Mucosa of rectum (tissue), 2 donors: ENCODE measurements around the gene IL1RAPL1.

Source experiments
- H3K27ac ChIP-seq, 2 donors: one replicate each; pipeline ENCODE4 v1.7.0; 2013; ENCODE audit warnings: inconsistent platforms in 2 of 2, low read depth in 2 of 2, low read length in 2 of 2
- H3K27me3 ChIP-seq, 2 donors: one replicate each; pipeline ENCODE4 v1.7.0; 2013; ENCODE audit warnings: low read length in 2 of 2; ENCODE audit not compliant: control insufficient read depth in 2 of 2, insufficient read depth in 2 of 2
- H3K36me3 ChIP-seq, 2 donors: one replicate each; pipeline ENCODE4 v1.7.0; 2013; ENCODE audit warnings: low read length in 2 of 2; ENCODE audit not compliant: control insufficient read depth in 2 of 2, insufficient read depth in 2 of 2
- H3K4me1 ChIP-seq, 2 donors: one replicate each; pipeline ENCODE4 v1.7.0; 2013; ENCODE audit warnings: low read length in 2 of 2, mild to moderate bottlenecking in 1 of 2; ENCODE audit not compliant: control insufficient read depth in 2 of 2, insufficient read depth in 2 of 2
- H3K4me3 ChIP-seq, 2 donors: one replicate each; pipeline ENCODE4 v1.7.0; 2013; ENCODE audit warnings: low read length in 2 of 2
- H3K9ac ChIP-seq, 2 donors: one replicate each; pipeline ENCODE4 v1.7.0; 2013; ENCODE audit warnings: low read length in 2 of 2, low read depth in 1 of 2, mild to moderate bottlenecking in 1 of 2
- H3K9me3 ChIP-seq, 2 donors: one replicate each; pipeline ENCODE4 v1.7.0; 2013; ENCODE audit warnings: low read length in 2 of 2; ENCODE audit not compliant: control insufficient read depth in 2 of 2
- donor health status: healthy.
- donor health status: Normal muscosa, but diverticular disease.

IL1RAPL1 gene

DNA sequence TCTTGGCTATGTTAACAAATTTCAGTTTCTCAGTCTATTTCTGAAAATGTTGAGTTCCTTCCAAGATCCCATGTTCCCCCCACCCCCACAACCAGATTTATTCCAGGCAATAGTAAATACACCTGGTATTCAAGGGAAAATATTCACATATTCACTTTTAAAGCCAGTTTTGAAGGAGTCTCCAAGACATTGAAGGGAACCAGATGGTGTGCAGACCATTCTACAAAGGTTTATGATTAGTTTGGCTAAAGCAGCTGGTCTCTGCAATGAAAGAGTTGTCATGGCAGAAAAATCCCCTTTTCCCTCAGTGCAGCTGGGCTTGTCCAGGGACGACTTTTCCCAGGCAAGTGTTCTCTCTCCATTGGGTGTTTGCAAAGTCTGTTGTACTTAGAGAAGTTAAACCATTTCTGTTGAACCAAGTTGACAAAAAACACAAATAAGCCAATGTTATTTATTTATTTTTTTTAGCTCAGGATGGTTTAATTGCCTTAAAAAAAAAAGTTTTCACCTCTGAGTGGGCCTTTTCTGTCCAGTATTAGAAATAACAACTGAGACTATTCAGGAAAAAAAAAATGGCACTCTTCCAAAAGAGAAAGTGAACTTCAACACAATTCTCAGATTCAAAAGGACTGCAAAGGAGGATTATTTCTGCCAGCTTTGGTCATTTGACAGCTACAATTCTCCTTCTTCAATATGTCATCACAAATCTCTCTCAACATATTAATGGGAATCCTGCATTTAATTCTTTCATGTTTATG lies 410.6 kb downstream of the IL1RAPL1 start:
- no peak overlapping the region for H3K27ac ChIP-seq
- no peaks in the 10 kb centered on the region for H3K9me3 ChIP-seq
- no peaks in the 10 kb centered on the region for H3K4me1 ChIP-seq
- H3K4me3 ChIP-seq: no peak overlapping the region
- no peak overlapping the region for H3K9ac ChIP-seq
- H3K27me3 ChIP-seq: no peaks in the 10 kb centered on the region
- H3K36me3 ChIP-seq: no peaks in the 10 kb centered on the region

GRCh38 chrX:28998609-28999135 lies 411.4 kb downstream of the IL1RAPL1 start:
- Histone ChIP-seq H3K27ac (no peak overlapping the region), H3K9me3 (no peaks in the 10 kb centered on the region), H3K27me3 (no peaks in the 10 kb centered on the region), H3K36me3 (no peaks in the 10 kb centered on the region), H3K9ac (no peak overlapping the region), H3K4me1 (no peaks in the 10 kb centered on the region), H3K4me3 (no peak overlapping the region)

DNA sequence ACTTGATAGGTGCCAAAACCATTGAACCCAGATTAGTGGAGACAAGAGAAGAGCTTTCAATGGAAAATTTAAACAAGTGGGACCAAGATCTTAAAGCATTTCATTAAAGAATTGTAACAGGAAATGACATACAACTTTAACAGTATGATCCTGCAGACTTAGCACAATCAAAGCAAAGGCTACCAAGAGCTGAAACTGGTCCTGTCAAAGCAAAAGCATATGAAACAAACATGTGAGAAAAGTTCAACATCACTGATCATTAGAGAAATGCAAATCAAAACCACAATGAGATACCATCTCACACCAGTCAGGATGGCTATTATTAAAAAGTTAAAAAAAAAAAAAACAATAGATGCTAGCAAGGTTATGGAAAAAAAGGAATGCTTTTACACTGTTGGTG lies 425.6 kb downstream of the IL1RAPL1 start:
- Histone ChIP-seq H3K27ac (no peak overlapping the region), H3K4me1 (no peaks in the 10 kb centered on the region), H3K9me3 (no peaks in the 10 kb centered on the region), H3K4me3 (no peak overlapping the region), H3K27me3 (no peaks in the 10 kb centered on the region), H3K36me3 (no peaks in the 10 kb centered on the region), H3K9ac (no peak overlapping the region)

DNA sequence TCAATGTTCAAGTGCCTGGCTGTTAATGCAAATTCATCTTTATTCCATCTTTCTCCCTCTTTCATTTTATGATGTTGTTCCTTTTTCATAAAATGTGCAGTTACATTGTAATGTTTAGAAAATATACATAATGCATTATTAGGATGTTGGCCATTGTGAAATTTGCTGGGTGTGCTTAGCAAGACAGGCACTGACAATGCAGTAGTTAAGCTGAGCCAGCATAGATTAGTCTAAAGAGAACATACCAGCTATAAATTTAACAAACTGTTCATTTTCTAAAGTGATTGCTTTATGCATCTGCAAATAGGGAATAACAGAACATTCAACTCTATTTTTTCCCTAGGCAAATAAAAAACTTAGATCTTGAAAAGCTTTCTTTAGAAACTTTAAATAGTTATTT lies 436.0 kb downstream of the IL1RAPL1 start:
- no peak overlapping the region for H3K4me3 ChIP-seq
- no peaks in the 10 kb centered on the region for H3K36me3 ChIP-seq

GRCh38 chrX:29024871-29025270 lies 437.6 kb downstream of the IL1RAPL1 start:
- H3K4me1 ChIP-seq: no peaks in the 10 kb centered on the region

More for the DNA sequence above, 436.0 kb downstream of the IL1RAPL1 start:
- H3K9me3 ChIP-seq: no peaks in the 10 kb centered on the region
- no peak overlapping the region for H3K9ac ChIP-seq
- no peaks in the 10 kb centered on the region for H3K4me1 ChIP-seq
- no peaks in the 10 kb centered on the region for H3K27me3 ChIP-seq
- no peak overlapping the region for H3K27ac ChIP-seq

DNA sequence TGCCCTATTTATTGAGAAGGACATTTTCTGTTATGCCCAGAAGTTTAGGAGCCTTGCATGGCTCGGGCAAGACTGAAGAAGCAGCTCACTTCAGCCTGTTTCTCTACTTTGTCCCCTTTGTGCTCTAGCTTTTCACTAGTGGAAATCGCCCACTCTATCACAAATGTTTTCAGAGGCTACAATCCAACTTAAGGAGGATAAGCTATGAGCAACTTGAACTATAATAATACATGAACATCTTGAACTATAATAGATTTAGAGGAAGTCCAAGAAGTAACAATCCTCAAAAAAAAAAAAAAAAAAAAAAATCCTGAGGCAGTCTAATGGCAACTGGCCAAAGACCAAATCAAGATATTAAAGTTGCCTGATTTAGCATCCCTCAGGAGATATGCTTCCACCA lies 452.3 kb downstream of the IL1RAPL1 start:
- no peaks in the 10 kb centered on the region for H3K36me3 ChIP-seq
- H3K9me3 ChIP-seq: no peaks in the 10 kb centered on the region
- no peak overlapping the region for H3K4me3 ChIP-seq
- no peaks in the 10 kb centered on the region for H3K4me1 ChIP-seq
- no peak overlapping the region for H3K9ac ChIP-seq
- no peaks in the 10 kb centered on the region for H3K27me3 ChIP-seq
- H3K27ac ChIP-seq: no peak overlapping the region

More at GRCh38 chrX:29024871-29025270, 437.6 kb downstream of the IL1RAPL1 start:
- Histone ChIP-seq H3K27me3 (no peaks in the 10 kb centered on the region), H3K36me3 (no peaks in the 10 kb centered on the region), H3K27ac (no peak overlapping the region), H3K9ac (no peak overlapping the region), H3K9me3 (no peaks in the 10 kb centered on the region), H3K4me3 (no peak overlapping the region)

GRCh38 chrX:29040160-29040559 lies 452.9 kb downstream of the IL1RAPL1 start:
- H3K36me3 ChIP-seq: no peaks in the 10 kb centered on the region
- H3K9me3 ChIP-seq: no peaks in the 10 kb centered on the region
- no peaks in the 10 kb centered on the region for H3K4me1 ChIP-seq
- H3K9ac ChIP-seq: no peak overlapping the region
- no peak overlapping the region for H3K4me3 ChIP-seq
- no peaks in the 10 kb centered on the region for H3K27me3 ChIP-seq
- H3K27ac ChIP-seq: no peak overlapping the region

DNA sequence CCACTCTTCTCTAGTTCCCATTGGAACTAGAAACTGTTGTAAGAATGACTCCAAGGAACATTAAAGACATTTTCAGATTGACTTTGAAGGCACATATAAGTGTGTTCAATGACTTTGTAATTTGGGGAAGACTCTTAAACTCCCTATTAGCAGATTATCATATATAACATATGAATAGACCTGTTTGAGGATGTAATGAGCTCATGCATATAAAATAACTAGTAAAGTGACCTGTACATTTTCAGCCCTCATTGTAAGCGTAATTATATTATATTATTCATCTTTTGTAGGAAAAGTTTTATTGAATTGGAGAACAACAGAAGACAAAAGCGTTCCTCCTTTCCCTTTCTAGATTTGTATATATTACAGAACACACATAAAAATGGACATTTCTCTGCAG lies 455.1 kb downstream of the IL1RAPL1 start:
- Histone ChIP-seq H3K4me3 (no peak overlapping the region), H3K4me1 (no peaks in the 10 kb centered on the region), H3K27me3 (no peaks in the 10 kb centered on the region), H3K27ac (no peak overlapping the region), H3K36me3 (no peaks in the 10 kb centered on the region), H3K9me3 (no peaks in the 10 kb centered on the region), H3K9ac (no peak overlapping the region)

- no peak overlapping the region for H3K4me3 ChIP-seq
These were observed 456.5 kb downstream of the IL1RAPL1 start for GRCh38 chrX:29043746-29044145.

GRCh38 chrX:29044423-29045184 lies 457.4 kb downstream of the IL1RAPL1 start:
- Histone ChIP-seq H3K4me1 (no peaks in the 10 kb centered on the region), H3K9me3 (no peaks in the 10 kb centered on the region), H3K27me3 (no peaks in the 10 kb centered on the region), H3K36me3 (no peaks in the 10 kb centered on the region), H3K4me3 (no peak overlapping the region), H3K9ac (no peak overlapping the region), H3K27ac (no peak overlapping the region)

More at GRCh38 chrX:29043746-29044145, 456.5 kb downstream of the IL1RAPL1 start:
- Histone ChIP-seq H3K9ac (no peak overlapping the region), H3K9me3 (no peaks in the 10 kb centered on the region), H3K27me3 (no peaks in the 10 kb centered on the region), H3K36me3 (no peaks in the 10 kb centered on the region), H3K27ac (no peak overlapping the region), H3K4me1 (no peaks in the 10 kb centered on the region)
